GM23248 (cell line): ENCODE measurements around the gene PACC1.

Experiments
- EZH2 ChIP-seq: fragments of 200-600 bp; sonication (generic); IDR thresholded peaks from 2 replicates; pipeline ENCODE4 v1.6.1; 2018; ENCODE audit warnings: antibody characterized with exemption, mild to moderate bottlenecking; ENCODE audit not compliant: insufficient read depth, poor library complexity, severe bottlenecking
- EZH2phosphoT487 ChIP-seq: fragments of 200-600 bp; sonication (generic); IDR thresholded peaks from 2 replicates; pipeline ENCODE4 v1.6.1; 2018; ENCODE audit warnings: antibody characterized with exemption, moderate library complexity, mild to moderate bottlenecking, low read depth; ENCODE audit not compliant: insufficient read depth

DNA sequence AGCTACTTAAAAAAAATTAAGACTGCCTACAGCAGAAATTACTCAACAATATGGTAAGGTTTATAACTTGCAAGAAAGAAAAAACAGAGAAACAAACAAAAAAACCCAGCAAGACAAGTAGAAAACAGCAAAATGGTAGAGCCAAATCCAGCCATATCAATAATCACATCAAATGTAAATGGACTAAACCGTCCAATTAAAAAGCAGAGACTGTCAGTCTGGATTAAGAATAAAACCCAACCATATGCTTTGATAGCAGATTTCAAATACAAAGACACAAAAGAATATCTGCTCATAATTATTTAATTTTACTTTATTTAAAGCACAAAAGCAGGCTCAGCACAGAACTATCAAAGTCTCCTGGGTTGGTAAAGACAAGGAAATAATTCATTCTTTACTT, 17.5 kb downstream of the PACC1 start:
- TF ChIP-seq EZH2 (no peak), EZH2phosphoT487 (no peak)
